HG02973 (cell line): ENCODE measurements around the gene LILRB5.
"Not testable (repeated sequence)": the region's sequence is repeated elsewhere in the genome, so short reads cannot be mapped to it uniquely, and the experiment has no call there.

ENCODE experiments used
- ATAC-seq: cut with Tn5 transposase; IDR thresholded peaks from one replicate; pipeline ENCODE4 v1.9.1; 2021; ENCODE audit warnings: moderate library complexity; ENCODE audit not compliant: unreplicated experiment

The LILRB5 gene

GRCh38 chr19:54257116-54257480 is at the start of gene LILRB5:
LILRB5 (minus strand) TSS chr19:54257273; CDS start chr19:54257193, 80 bp downstream.
- no peak for ATAC-seq

GRCh38 chr19:54305141-54305540 is 48.1 kb upstream of the LILRB5 start:
- ATAC-seq = no peak

GRCh38 chr19:54302257-54302656 is 45.2 kb upstream of the LILRB5 start:
- ATAC-seq = no peak

GRCh38 chr19:54299515-54299914 is 42.4 kb upstream of the LILRB5 start:
- ATAC-seq = no peak

GRCh38 chr19:54299126-54299498 is 42.0 kb upstream of the LILRB5 start:
- no peak for ATAC-seq

- no peak for ATAC-seq
Observed at GRCh38 chr19:54298357-54299125, 41.5 kb upstream of the LILRB5 start.

- no peak for ATAC-seq
Observed at GRCh38 chr19:54297759-54298305, 40.8 kb upstream of the LILRB5 start.

GRCh38 chr19:54294539-54294938 is 37.5 kb upstream of the LILRB5 start:
- ATAC-seq = no peak

- ATAC-seq = not testable (repeated sequence)
Observed at GRCh38 chr19:54289160-54289559, 32.1 kb upstream of the LILRB5 start.

- ATAC-seq = no peak
Observed at GRCh38 chr19:54287456-54287855, 30.4 kb upstream of the LILRB5 start.

- not testable (repeated sequence) for ATAC-seq
Observed at GRCh38 chr19:54286283-54286682, 29.2 kb upstream of the LILRB5 start.

GRCh38 chr19:54285427-54286056 is 28.5 kb upstream of the LILRB5 start:
- ATAC-seq = not testable (repeated sequence)

GRCh38 chr19:54282686-54283470 is 25.8 kb upstream of the LILRB5 start:
- no peak for ATAC-seq

- ATAC-seq = not testable (repeated sequence)
Observed at GRCh38 chr19:54281729-54282075, 24.6 kb upstream of the LILRB5 start.

- ATAC-seq = no peak
Observed at GRCh38 chr19:54281007-54281728, 24.1 kb upstream of the LILRB5 start, which contains the start of gene LILRB2. LILRB2 (minus strand) TSS chr19:54281110; CDS start chr19:54280496, 614 bp downstream.

- not testable (repeated sequence) for ATAC-seq
Observed at GRCh38 chr19:54280441-54280840, 23.4 kb upstream of the LILRB5 start.

- ATAC-seq = not testable (repeated sequence)
Observed at GRCh38 chr19:54280025-54280424, 23.0 kb upstream of the LILRB5 start.

GRCh38 chr19:54279406-54279962 is 22.4 kb upstream of the LILRB5 start:
- ATAC-seq = no peak

GRCh38 chr19:54278571-54279195 is 21.6 kb upstream of the LILRB5 start:
- ATAC-seq = not testable (repeated sequence)

GRCh38 chr19:54278056-54278455 is 21.0 kb upstream of the LILRB5 start:
- ATAC-seq = not testable (repeated sequence)
